Measurements from ENCODE around the gene MAP3K21.

Gene MAP3K21

DNA sequence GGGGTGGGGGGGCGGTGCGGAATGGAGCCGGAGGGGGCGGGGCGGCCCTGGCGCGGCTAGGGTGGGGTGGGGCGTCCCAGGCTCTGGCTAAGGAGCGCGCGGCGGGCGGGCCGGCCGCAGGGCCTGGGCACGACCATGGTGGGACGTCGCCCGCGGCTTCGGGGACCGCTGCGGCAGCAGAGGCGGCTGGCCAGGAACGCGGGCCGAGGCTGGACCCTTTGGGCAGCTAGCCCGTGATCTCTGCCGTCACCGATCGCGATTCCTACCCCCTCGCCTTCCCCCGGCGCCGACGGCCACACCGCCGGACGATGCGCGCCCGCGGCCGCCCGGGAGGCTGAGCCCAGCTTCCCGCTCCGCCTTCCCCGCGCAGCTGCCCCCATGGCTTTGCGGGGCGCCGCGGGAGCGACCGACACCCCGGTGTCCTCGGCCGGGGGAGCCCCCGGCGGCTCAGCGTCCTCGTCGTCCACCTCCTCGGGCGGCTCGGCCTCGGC, at the start of gene MAP3K21:
TSS of gene MAP3K21 (plus strand) at position 74 of the 491 bp plus-strand sequence. CDS start at position 379, 305 bp downstream.
- no peak for DNase-seq (ENCODE audit: extremely low read depth in 1 of 2, low read depth in 1 of 2)

DNA sequence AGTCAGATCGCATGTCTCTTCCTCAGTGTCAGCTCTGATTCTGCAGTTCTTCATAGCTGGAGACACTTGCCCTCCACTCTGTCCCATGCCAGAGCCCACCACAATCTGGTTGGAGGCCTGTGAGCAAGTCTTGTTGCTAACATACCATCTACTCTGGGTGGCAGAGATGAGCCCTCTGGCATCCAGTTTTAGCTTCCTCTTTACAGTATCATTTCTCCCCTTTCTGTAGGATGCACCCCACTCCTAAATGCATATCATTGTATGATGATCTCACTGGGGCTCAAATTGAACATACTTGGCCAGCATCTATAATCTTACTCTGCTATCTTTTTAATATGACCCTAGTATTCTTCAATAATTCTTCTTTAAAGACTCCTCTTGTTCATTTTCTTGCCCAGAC, 48.9 kb upstream of the MAP3K21 start:
- DNase-seq (ENCODE audit: extremely low read depth in 1 of 2, low read depth in 1 of 2), result no peak

DNA sequence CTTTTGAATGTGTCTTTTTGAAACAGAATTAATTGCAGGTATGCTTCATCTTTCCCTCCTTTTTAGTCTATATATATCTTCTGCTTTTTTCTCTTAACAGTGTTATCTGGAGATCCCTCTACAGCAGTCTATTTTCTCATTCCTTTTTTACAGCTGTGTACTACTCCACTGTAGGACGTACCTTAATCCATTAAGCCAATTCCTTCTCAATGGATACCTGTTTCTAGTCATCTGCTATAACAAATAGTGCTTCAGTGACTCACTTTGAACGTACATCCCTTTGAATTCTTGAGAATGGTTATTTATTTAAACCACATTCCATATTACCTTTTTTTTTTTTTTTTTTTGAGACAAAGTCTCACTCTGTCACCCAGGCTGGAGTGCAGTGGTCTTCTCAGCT, 47.6 kb upstream of the MAP3K21 start:
- DNase-seq (ENCODE audit: extremely low read depth in 1 of 2, low read depth in 1 of 2), result no peak

DNA sequence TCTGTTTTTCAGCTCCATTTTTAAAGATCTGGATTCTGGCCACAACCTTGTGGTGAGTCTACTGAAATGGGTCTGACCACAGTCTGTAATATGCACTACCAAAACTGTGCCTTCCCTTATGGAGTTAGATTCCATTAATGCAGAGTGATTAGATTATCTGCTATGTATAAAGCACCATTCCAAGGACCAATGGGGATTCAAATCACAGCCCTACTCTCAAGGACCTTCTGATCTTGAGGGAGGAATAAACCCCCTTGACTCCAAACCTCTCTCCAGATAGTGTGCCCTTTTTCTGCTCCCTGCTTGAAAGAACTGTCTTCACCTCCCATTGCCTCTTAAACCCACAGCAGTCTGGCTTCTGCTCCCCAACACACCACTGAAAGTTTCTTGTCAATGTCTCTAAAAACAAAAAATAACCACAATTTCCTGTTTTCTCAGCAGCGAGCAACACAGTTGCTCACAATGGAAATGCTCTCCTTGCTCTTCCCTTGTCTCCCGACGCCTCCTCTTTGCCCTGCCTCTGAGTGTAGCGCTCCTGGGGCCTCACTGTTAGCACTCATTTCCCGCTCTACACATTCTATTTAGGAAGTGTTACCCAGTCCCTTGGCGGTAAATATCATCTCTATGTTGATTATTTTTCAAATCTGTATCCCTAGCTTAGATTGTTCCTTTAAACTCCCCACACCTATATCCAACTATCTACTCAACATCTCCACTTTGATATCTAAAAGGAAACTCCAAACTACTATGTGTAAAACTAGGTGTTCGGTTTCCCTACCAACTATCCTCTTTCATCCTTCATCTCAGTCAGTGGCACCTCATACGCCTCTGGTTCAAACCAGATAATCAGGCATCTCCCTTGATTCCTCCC, 45.6 kb upstream of the MAP3K21 start:
- DNase-seq (ENCODE audit: extremely low read depth in 1 of 2, low read depth in 1 of 2), result no peak

DNA sequence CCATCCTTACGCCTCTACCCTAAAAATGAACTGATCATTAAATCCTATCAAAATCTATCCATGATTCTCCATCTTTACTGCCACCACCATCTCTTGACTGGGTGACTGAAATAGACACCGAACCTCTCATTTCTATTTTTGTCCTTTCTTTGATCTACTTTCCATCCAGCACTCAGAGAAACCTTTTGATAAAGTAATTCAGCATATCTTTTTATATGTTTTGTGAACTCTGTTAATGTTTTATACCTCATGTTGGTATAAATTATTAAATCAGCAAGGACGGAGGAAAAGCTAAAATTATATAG, 45.0 kb upstream of the MAP3K21 start:
- no peak for DNase-seq (ENCODE audit: extremely low read depth in 1 of 2, low read depth in 1 of 2)

DNA sequence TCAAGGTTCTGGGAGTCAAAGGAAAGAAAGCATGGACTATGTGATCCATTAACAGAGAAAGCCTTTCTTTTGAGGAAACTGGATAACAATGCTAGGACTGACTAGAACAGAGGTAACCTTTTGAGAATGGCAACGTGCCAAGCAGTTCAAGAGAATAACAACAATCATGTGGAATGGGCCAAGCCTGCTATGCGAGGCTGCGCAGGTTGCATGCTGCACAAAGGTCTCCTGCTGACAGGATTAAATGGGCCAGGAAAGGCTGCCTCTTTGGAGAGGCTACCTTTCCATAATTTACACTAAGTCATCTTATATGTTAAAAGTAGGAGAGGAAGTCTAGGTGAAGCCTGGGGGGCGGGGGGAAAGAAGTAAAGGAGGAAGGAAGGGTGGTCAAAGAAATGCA, 37.8 kb upstream of the MAP3K21 start:
- no peak for DNase-seq (ENCODE audit: extremely low read depth in 1 of 2, low read depth in 1 of 2)

DNA sequence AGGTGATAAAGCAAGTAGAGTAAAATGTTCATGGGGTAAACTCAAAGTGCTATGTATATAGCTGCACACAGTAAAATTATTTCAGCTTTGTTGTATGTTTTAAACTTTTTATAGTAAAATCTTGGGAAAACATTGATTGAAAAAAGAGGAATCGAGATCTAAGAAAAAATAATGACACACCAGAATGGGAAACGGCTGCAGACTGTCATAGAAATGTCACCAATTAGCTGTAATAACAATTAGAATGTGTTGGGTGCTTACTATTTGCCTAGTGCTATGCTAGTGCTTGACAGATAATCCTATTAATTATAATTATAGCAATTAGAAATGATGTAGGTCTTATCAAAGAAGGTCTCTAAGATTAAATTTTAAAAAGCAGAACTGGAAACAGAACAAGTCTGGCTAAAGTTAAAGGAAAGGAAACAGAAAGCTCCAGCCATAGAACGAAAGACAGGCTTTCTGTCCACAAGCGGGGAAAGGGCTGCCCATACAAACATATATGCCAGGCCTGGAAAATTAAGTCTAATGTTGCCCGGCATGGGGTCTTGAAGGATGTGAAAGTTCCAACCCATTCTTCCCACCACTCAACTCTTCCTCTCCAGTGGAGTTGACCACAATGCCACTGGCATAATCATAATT, 37.0 kb upstream of the MAP3K21 start:
- no peak for DNase-seq (ENCODE audit: extremely low read depth in 1 of 2, low read depth in 1 of 2)

DNA sequence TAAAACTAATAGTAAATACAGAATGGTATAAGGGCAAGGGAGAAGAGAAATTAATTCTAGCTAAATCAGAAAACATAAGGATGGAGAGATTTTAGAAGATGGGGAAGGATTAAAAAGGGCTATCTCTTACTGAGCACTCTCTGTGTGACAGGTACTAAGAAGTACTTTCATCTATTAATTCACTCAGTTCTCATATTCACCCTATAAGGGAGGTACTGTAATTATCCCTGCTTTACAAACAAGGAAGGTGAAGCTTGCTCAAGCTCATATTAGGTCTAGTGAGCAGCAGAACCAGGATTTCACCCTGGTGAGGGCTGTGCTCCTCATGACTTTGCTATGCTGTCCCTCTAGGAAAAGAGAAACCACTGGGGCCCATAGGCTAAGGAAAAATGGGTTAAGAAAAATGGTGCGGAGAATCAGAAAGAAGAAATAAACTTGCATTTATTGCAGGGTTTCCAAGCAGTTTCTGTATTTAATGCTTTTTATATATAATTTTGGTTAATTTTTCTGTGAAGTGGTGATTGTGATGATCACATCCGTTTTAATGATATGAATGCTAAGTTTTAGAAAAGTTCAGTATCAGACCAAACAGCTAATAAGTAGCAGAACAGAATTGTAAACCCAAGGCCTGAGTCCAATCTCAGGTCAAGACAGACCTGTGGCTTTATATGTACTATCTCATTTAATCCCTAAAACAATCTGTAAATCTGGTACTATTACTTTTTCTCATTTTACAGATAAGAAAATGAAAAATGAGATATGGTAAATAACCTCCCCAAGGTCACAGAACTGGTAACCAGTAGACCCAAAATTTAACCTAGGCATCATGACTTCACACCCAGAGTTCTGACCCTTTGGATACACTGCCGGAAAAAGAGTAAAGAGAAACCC, 33.7 kb upstream of the MAP3K21 start:
- no peak for DNase-seq (ENCODE audit: extremely low read depth in 1 of 2, low read depth in 1 of 2)

DNA sequence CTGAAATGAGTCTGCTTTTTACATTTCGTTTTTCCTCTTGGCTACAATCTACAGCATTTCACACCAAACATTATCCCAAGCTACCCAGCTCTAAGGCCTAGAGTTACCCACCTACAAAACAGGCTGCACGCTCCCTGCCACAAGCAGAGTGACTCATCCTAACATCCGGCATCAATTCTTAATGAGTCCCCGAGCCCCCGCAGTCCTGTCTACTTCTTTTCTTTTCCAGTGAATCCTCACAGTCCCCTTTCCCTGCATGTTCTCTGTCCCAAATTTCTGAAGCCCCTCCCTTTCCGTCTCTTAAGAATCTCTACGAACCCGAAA, 32.6 kb upstream of the MAP3K21 start:
- DNase-seq (ENCODE audit: extremely low read depth in 1 of 2, low read depth in 1 of 2), result peak; percentile 3 to 7

DNA sequence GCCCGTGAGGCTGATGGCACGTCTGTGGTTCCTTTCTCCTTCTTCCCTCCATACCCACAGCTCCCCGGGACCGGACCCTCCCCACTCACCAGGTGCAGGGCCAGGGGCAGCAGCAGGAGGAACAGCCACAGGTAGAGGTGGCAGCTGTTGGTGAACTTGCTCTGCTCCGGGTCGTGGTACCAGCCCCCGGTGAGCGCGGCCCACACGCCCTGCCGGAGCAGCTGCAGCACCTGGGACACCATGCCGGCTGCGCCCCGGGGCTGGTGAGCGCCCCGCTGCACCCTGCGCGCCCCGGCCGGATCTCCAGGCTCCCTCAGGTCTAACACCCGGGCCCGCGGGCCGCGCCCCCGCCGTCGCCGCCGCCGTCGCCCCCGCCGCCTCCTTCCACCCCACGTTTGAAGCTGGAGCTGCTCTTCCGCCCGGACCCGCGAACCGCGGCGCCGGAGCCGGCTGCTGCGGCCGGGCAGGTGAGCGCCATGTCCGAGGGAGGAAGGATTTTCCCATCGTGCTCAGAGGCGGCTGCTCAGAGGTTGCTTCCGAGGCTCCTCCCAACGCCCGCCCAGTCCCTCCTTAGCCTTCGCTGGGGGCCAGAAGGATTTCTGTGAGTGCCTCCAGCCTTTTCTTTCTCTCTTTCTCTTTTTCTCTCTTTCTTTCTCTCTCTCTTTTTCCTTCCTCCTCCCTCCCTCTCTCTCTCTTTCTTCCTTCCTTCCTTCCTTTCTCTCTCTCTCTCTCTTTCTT, 32.1 kb upstream of the MAP3K21 start, which contains the start of gene PCNX2:
TSS of gene PCNX2 (minus strand) at position 489 of the 738 bp plus-strand sequence. CDS start at position 242, 247 bp downstream.
- peak; percentile 17 to 42 for DNase-seq (ENCODE audit: extremely low read depth in 1 of 2, low read depth in 1 of 2)

DNA sequence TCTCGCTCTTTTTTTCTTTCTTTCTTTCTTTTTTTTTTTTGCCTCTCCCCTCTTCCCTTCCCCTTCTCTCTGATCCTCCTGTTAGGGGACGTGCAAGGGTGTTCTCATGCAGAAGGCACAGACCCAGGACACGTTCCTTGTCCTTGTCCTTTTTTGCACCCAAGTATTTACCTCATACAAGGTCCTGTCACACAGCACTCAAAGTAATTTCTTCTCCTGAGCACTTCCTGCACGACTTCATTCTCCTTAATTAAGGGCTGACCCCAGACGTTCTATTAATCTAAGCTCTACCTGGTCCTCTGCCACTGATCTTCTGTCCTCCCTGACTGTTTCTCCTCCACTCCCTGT, 31.6 kb upstream of the MAP3K21 start:
- DNase-seq (ENCODE audit: extremely low read depth in 1 of 2, low read depth in 1 of 2), result no peak

DNA sequence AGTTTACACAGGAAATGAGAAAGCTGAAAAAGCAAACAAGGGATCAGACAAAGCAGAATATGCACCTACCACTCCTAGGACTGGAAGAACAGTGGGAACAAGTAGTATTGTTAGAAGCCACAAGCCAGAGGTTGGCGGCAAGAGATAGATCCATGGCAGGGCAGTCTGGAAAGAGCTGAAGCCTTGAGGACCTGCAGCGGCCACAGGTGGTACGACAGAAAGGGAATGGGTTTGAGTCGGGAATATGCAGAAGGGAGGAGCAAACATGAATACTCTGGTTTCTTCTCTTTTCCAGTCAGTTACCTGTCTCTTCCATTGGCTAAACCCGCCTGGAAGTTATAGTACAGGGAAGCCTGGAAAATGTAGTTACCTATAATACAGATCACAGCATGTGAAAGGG, 28.1 kb upstream of the MAP3K21 start:
- no peak for DNase-seq (ENCODE audit: extremely low read depth in 1 of 2, low read depth in 1 of 2)

DNA sequence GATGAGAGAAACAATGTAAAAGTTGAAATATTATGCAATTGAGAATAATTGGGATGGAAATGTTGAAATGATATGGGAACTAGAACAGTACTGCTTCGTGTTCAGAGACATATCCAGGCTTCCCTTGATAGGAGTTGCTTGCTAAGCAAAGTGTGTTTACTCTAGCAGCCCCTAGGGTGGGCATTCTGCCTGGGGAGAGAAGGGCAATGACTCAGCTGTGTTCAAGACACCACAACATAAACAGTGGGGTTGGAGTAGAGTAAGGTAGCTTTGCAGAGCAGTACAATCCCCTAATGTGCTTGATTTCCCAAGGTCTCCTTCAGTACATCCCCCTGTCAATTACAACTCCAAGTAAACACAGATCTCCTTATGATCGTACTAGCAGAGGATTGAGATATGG, 27.2 kb upstream of the MAP3K21 start:
- no peak for DNase-seq (ENCODE audit: extremely low read depth in 1 of 2, low read depth in 1 of 2)

DNA sequence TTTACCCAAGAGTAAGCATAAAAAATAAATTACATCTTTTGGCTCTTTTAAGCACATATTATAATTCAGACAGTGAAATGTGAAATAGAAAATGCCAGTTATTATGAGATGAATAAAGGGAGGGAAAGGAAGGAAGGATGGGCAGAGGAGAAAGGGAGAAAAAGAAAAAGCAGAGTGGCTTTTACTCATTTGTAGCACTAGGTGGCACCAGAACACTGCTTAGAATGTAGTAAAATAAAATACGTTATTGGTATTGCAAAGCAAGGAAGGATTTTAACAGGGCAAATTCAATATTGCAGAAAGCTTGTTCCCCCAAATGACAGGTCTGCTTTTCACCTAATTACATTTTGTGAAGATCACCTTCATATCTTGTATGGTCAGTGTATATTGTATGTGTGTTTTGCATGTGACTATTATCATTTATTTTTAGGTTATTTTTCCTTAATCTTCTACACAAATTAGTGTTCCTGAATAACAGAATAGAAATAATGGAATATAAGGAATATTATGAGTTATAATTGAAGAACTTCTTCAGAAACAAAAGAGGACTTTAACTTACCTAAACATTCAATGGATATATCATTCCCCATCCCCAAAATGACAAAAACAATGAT, 22.9 kb upstream of the MAP3K21 start:
- no peak for DNase-seq (ENCODE audit: extremely low read depth in 1 of 2, low read depth in 1 of 2)

DNA sequence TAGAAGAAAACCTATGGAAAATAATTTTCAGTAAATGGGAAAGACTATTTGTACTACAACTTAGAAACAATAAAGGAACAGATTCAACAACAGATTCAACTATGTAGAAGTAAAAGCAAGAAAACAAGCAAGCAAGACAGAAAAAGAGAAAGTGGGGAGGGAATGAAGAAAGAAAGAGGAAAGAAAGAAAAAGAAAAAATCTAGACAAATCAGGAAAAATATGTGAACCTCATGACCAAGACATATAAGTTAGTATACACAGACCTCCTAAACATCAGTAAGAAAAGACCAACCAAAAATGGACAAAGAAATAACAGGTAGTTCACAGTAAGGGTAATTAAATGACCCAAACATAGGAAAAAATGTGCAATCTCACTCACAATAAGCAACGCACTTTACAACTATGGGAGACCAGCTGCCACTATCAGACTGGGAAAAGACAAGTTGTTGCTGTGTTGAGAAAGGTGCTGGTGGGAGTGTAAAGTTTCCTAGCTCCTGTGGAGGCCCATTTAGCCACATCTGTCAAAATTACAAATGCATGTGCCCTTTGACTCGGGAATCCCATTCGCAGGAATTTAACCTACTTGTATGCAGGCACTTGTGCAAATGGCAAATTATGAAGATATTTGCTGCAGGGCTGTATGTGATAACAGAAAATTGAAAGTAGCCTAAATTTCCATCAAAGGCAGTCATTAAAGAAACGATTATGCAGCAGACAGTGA, 13.9 kb upstream of the MAP3K21 start:
- no peak for DNase-seq (ENCODE audit: extremely low read depth in 1 of 2, low read depth in 1 of 2)

DNA sequence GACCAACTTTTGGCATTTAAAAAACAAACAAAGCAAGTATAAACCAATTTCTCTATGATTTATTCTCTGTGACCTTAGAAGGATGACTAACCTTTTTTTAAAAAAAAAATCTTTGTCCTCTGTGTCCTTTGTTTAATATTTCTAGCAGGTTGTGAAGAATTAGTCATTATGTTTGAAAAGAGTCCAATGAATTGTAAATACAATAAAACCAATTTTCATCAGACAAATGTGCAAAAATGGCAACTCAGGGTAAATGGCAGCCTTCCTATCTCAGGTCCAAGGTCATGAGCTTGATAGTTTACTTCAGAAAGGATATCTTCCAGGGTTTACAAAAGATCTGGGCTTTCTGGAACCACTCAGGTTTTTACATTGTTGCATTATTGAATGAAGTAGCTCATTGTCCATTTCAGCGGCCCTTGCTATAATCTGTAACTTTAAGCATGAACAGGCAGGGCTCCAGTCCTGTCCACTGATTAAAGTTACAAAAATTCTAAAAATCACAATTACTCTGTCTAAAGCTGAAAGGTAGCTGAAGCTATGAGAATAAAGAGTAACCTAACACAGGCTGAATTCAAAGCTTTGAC, 11.7 kb upstream of the MAP3K21 start:
- DNase-seq (ENCODE audit: extremely low read depth in 1 of 2, low read depth in 1 of 2), result no peak

DNA sequence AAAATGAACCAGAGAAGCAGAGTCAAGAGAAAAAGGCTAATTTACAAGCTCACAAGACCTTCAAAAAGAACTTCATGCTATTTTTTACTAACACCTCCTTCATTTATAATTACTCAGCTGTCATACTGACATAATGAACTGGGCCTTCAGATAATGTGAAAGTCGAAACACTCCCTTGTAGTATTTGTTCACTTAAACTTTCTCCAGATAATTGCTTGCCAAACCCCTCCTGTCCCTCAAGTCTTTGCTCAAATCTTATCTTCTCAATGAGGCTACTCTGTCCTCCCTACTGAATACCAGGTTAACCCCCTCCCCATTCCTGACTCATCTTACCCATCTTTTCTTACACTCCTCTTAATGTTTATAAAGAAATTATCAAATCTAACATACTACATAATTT, 11.1 kb upstream of the MAP3K21 start:
- DNase-seq (ENCODE audit: extremely low read depth in 1 of 2, low read depth in 1 of 2), result no peak

DNA sequence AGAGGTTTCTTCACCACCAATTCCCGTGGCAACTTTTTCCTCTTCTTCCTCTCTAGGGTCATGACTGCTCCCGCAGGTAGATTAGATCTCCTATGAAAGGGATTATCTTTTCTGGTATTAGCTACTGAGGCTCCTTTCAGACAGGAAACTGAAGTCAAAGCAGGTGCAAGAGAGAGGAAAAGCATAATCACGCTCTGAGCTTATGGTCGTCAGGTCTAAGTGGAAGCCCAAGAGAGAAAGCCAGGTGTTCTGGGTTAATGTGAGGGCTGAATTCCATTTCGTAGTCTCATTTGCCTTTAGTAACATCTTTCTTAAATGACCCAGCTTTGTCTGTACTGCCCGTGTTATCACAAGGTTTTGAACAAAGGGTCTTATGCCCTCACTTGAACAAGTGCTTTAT, 8.3 kb upstream of the MAP3K21 start:
- no peak for DNase-seq (ENCODE audit: extremely low read depth in 1 of 2, low read depth in 1 of 2)

DNA sequence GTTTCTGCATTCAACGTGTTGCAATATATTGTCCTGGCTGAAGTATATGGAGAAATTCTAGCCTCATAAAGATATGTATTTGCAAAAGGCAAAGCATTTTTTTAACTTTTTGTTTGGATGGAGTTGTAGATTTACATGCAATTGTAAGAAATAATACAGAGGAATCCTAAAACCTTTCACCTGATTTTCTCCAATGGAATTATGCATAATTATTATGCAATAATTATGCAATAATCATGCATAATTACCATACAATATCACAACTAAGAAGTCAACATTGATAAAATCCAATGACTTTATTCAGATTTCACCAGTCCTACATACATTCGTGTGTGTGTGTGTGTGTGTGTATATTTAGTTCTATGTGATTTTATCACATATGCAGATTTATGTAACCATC, 7.5 kb upstream of the MAP3K21 start:
- DNase-seq (ENCODE audit: extremely low read depth in 1 of 2, low read depth in 1 of 2), result no peak
